Measurements from ENCODE around the gene WWOX.

- TF ChIP-seq, protein P1, sequence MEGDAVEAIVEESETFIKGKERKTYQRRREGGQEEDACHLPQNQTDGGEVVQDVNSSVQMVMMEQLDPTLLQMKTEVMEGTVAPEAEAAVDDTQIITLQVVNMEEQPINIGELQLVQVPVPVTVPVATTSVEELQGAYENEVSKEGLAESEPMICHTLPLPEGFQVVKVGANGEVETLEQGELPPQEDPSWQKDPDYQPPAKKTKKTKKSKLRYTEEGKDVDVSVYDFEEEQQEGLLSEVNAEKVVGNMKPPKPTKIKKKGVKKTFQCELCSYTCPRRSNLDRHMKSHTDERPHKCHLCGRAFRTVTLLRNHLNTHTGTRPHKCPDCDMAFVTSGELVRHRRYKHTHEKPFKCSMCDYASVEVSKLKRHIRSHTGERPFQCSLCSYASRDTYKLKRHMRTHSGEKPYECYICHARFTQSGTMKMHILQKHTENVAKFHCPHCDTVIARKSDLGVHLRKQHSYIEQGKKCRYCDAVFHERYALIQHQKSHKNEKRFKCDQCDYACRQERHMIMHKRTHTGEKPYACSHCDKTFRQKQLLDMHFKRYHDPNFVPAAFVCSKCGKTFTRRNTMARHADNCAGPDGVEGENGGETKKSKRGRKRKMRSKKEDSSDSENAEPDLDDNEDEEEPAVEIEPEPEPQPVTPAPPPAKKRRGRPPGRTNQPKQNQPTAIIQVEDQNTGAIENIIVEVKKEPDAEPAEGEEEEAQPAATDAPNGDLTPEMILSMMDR (IDR thresholded peaks at IDR 0.05) = no peak
- TF ChIP-seq EZH2 (IDR thresholded peaks at IDR 0.05; ENCODE audit: borderline replicate concordance, insufficient read depth, low read depth, low read length, poor library complexity, severe bottlenecking) = no peak
These were observed 1068.9 kb downstream of the WWOX start for GRCh38 chr16:79168321-79168720.
